ENCODE results near the gene KLF16. TPM values are rescaled to one million over a fixed set of nuclear protein-coding genes. Genes with fewer than 3 reads are reported as not detected.

KLF16 gene
- total and polyA plus RNA-seq, 9 of the 15 experiments (the other 6 are each of a cell fraction or from before 2014, with no cell fraction given), result 0.04 to 60.4 (median 6.8) TPM

- TF ChIP-seq RFX1 (IDR thresholded peaks at IDR 0.05) (no peak), PHF21A (IDR thresholded peaks at IDR 0.05; ENCODE audit: borderline replicate concordance, low read depth) (no peak; the same call in 1 of the 2 replicates), FOXP1 (CRISPR knock-in tag; IDR thresholded peaks at IDR 0.05) (no peak), TRIM24 (IDR thresholded peaks at IDR 0.05) (no peak), HDAC8 (tag; IDR thresholded peaks at IDR 0.05) (peak; percentile 22; the same call in 1 of the 2 replicates), CREB3L1 (IDR thresholded peaks at IDR 0.05; ENCODE audit: borderline replicate concordance, low read depth) (no peak), ZNF507 (tag; conservative IDR thresholded peaks at IDR 0.05) (no peak), ZMIZ1 (IDR thresholded peaks at IDR 0.05; ENCODE audit: low read depth in 2 of 2, low read length in 2 of 2) (peak in 1 of 2 experiments; percentile 55; a peak in 1 of 4 replicates), THRB (CRISPR knock-in tag; conservative IDR thresholded peaks at IDR 0.05) (0 out of 2 replicates have a peak, but pooled peaks have one; percentile 44), HMG20A (CRISPR knock-in tag; conservative IDR thresholded peaks at IDR 0.05) (no peak), ZNF75A (CRISPR knock-in tag; IDR thresholded peaks at IDR 0.05) (no peak), FUS (optimal IDR thresholded peaks at IDR 0.05; ENCODE audit: low read depth, low read length) (no peak), ARID4B (CRISPR knock-in tag; IDR thresholded peaks at IDR 0.05) (no peak), PTTG1 (tag; IDR thresholded peaks at IDR 0.05; ENCODE audit: low read depth) (no peak), ARID2 (IDR thresholded peaks at IDR 0.05) (no peak), GTF2B (IDR thresholded peaks at IDR 0.05; ENCODE audit: extremely low read depth, insufficient read length) (no peak)
These were observed 14.8 kb downstream of the KLF16 start, which contains the start of gene REXO1 (continued) for GRCh38 chr19:1848399-1849131.
